GM10266 (cell line): ENCODE data around the gene JAKMIP3.

Experiments
- DNase-seq: peaks from one replicate; pipeline ENCODE4 v3.0.0; 2012; ENCODE audit errors: extremely low spot score
- TF ChIP-seq, protein P1 (sequence below): IDR thresholded peaks from 2 replicates; pipeline ENCODE4 v1.5.1; 2012; ENCODE audit warnings: mild to moderate bottlenecking, low read depth; ENCODE audit not compliant: control insufficient read depth, insufficient read depth; ENCODE audit errors: missing control alignments

Gene JAKMIP3

DNA sequence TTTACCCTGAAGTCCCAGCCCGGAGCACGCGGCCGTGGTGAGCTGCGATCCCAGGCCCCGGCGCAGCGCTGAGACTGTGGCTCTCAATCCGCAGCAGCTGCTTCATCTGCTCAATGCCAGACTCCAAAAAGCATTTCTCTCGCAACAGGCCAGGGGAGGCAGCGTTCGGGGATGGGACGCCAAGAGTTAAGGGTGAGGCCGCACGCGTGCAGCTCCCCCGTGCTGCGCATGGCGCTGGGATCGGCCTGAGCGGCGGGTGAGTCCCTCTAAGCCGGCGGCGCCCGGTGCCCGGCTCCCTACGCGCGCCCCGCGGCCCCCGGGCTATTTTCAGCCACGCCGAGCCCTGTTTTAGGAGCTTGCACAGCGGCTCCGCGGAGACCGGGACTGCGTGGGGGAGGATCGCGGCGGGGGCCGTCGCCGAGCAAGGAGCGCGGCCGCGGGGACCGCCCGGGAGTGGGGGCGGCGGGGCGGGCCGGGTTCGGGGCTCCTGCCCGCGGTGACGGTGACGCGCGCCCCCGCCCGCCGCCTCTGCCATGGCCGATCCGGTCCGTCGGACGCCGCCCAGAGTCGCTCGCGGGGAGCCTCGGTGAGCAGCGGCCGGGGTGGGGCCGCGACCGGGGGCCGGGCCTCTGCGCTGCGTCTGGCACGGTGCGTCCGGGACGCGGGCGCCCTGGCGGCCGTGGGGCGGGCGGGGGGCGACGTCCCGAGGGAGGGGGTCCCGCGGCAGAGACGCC lies 29.4 kb upstream of the JAKMIP3 start:
- DNase-seq, result no peak
- TF ChIP-seq, protein P1, sequence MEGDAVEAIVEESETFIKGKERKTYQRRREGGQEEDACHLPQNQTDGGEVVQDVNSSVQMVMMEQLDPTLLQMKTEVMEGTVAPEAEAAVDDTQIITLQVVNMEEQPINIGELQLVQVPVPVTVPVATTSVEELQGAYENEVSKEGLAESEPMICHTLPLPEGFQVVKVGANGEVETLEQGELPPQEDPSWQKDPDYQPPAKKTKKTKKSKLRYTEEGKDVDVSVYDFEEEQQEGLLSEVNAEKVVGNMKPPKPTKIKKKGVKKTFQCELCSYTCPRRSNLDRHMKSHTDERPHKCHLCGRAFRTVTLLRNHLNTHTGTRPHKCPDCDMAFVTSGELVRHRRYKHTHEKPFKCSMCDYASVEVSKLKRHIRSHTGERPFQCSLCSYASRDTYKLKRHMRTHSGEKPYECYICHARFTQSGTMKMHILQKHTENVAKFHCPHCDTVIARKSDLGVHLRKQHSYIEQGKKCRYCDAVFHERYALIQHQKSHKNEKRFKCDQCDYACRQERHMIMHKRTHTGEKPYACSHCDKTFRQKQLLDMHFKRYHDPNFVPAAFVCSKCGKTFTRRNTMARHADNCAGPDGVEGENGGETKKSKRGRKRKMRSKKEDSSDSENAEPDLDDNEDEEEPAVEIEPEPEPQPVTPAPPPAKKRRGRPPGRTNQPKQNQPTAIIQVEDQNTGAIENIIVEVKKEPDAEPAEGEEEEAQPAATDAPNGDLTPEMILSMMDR, result no peak

DNA sequence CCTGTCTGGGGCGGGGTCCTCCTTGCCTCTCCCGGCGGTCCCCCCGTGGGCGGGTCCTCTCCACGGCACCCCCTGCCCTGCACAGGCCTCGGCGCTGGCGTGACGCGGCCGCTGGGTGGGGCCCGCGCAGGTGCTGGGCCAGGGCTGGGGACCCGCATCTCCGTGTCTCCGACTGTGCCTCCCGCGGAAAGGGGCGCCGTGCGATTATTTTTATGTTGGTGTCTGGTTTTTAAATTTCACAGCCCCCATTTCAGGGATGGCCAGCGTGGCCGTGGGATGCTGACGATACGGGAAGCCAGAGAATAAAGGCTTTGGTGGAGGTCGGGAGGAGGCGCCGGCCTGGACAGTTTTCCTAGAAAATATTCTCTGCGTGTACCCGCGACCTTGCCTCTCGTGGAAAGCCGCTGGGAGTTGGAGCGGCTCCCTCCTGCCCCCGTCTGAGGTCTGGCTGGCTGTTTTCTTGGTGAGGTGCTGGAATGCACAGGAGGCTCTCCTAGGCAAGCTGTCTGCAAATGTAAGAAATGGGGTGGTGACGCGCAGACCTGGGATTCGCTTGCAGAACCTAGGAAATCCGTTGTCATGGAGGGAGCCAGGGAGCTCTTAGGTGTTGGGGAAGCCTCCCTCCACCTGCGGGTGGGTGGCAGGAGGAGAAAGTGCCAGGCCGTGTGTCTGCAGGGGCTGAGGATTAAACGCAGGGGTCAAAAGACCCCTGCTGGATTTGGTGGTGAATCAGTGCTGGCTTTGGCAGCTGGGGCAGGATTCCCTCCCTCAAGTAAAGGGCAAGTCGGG lies 28.7 kb upstream of the JAKMIP3 start:
- DNase-seq, result no peak
- TF ChIP-seq, protein P1, result no peak

DNA sequence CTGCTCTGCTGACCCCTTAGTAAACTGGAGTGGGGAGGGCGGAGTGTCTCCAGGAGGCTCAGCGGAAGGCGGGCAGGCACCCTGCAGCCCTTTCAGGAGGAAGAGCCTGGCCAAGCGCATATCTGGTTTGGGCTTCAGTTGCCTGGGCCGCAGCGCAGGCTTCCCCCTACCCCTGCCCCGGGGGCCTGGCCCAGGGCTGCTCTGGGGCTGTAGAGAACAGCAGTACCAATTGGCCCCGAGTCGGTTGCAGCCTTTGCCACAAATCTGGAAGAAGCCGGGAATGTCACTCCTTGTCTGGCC lies 28.1 kb upstream of the JAKMIP3 start:
- TF ChIP-seq, protein P1, result no peak
- no peak for DNase-seq

DNA sequence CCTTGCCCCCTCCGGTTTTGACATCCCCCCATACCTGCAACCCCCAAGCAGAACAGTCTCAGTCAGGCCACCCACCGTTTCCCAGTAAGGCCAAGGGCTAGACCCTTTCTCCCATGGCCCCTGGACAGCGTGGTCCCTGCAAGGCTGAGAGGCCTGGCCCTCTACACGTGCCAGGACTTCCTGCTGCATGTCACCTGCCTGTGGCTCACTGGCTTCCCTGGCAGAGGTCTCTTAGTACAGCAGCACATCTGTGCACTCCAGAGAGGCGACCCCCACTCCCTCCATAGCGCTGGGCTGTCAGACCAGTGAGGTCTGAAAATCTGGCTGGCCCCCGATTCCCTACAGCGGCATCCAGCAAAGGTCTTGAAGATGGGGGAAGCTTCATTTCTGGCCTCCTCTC lies 26.4 kb upstream of the JAKMIP3 start:
- TF ChIP-seq, protein P1, result no peak
- DNase-seq, result no peak

DNA sequence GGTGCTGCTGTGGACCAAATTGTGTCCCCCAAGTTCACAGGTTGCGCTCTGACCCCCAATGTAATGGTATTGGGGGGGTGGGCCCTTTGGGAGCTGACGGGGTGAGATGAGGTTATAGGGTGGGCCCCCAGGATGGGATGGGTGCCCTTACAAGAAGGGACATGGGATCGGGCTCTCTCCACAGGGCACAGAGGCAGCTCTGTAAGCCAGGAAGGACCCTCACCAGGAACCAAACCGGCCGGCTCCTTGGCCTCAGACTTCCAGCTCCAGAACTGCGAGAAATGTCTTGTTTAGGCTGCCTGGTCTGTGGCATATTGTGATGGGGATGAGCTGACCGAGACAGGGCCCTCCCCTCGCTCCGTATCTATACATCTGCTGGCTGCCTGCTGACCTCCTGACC lies 25.7 kb upstream of the JAKMIP3 start:
- no peak for DNase-seq
- TF ChIP-seq, protein P1, result no peak

DNA sequence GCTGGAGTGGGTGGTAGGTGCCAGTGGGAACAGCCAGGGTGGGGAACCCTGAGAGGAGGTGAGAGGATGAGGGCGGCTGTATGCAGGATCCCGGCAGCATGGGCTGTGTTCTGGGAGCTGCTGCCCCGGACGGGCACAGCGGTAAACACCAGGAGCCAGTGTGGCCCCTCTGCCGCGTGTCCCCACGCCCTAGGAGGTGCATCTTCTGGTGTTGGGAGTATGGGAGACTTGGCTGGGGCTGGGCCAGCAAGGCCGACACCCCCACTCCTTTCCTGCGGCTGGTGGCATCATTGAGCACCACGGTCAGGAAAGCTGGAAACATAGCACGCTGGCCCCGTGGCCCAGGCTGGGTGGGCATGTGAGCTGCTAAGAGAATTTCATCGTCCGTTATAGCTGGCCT lies 24.4 kb upstream of the JAKMIP3 start:
- DNase-seq, result no peak
- TF ChIP-seq, protein P1, result no peak
